ENCODE measurements around the gene NAT14.

DNA sequence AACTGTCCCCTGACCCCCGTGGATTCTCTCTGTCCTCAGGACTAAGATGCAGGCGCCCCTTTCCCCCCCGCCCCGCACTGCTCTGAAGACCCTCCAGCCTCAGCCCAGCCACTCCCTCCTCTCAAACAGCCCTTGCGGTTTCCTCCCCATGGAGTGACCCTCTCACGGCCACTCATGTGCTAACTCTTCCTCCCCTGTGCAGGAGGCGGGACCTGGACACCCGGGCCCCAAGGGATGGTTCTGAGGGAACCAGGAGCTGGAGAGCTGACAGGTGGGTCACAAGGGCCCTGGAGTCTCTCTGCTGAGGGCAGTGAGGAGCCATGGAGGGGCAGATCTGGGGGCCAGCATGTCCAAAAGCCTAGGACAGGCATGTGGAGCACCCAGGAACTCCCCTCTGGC is 25.4 kb upstream of the NAT14 start:
- no peak for TF ChIP-seq POLR2A (IDR thresholded peaks at IDR 0.05)
- TF ChIP-seq, protein P1, sequence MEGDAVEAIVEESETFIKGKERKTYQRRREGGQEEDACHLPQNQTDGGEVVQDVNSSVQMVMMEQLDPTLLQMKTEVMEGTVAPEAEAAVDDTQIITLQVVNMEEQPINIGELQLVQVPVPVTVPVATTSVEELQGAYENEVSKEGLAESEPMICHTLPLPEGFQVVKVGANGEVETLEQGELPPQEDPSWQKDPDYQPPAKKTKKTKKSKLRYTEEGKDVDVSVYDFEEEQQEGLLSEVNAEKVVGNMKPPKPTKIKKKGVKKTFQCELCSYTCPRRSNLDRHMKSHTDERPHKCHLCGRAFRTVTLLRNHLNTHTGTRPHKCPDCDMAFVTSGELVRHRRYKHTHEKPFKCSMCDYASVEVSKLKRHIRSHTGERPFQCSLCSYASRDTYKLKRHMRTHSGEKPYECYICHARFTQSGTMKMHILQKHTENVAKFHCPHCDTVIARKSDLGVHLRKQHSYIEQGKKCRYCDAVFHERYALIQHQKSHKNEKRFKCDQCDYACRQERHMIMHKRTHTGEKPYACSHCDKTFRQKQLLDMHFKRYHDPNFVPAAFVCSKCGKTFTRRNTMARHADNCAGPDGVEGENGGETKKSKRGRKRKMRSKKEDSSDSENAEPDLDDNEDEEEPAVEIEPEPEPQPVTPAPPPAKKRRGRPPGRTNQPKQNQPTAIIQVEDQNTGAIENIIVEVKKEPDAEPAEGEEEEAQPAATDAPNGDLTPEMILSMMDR (IDR thresholded peaks at IDR 0.05) = no peak
- no peak for TF ChIP-seq POLR2AphosphoS5 (IDR thresholded peaks at IDR 0.05; ENCODE audit: insufficient read depth in 1 of 2, low read depth in 1 of 2)
